ENCODE data around the gene CAPN13.
"Not testable (repeated sequence)": the region's sequence is repeated elsewhere in the genome, so short reads cannot be mapped to it uniquely, and the experiment has no call there.

Gene CAPN13

GRCh38 chr2:30702694-30703093 is 104.6 kb downstream of the CAPN13 start:
- no peak for DNase-seq

GRCh38 chr2:30701782-30702181 is 105.5 kb downstream of the CAPN13 start:
- no peak for DNase-seq

- not testable (repeated sequence) for DNase-seq
Measured at GRCh38 chr2:30697242-30698103, 109.8 kb downstream of the CAPN13 start.

- no peak for DNase-seq
Measured at GRCh38 chr2:30695749-30696148, 111.5 kb downstream of the CAPN13 start.

- no peak for DNase-seq
Measured at GRCh38 chr2:30694286-30695055, 112.8 kb downstream of the CAPN13 start.

GRCh38 chr2:30693821-30694281 is 113.4 kb downstream of the CAPN13 start:
- no peak for DNase-seq

- DNase-seq, result no peak
Measured at GRCh38 chr2:30692829-30693275, 114.4 kb downstream of the CAPN13 start.

GRCh38 chr2:30691948-30692828 is 115.1 kb downstream of the CAPN13 start:
- DNase-seq, result no peak

GRCh38 chr2:30691091-30691947 is 115.9 kb downstream of the CAPN13 start:
- no peak for DNase-seq

- no peak for DNase-seq
Measured at GRCh38 chr2:30690126-30690561, 117.1 kb downstream of the CAPN13 start.

- no peak for DNase-seq
Measured at GRCh38 chr2:30689496-30690125, 117.6 kb downstream of the CAPN13 start.

- no peak for DNase-seq
Measured at GRCh38 chr2:30688956-30689401, 118.3 kb downstream of the CAPN13 start.

- no peak for DNase-seq
Measured at GRCh38 chr2:30686669-30687068, 120.6 kb downstream of the CAPN13 start.

- DNase-seq, result no peak
Measured at GRCh38 chr2:30686000-30686399, 121.2 kb downstream of the CAPN13 start.

- DNase-seq, result no peak
Measured at GRCh38 chr2:30684996-30685395, 122.2 kb downstream of the CAPN13 start.

- DNase-seq, result no peak
Measured at GRCh38 chr2:30684516-30684915, 122.7 kb downstream of the CAPN13 start.

GRCh38 chr2:30684026-30684425 is 123.2 kb downstream of the CAPN13 start:
- no peak for DNase-seq

GRCh38 chr2:30683236-30683956 is 123.8 kb downstream of the CAPN13 start:
- no peak for DNase-seq

- DNase-seq, result no peak
Measured at GRCh38 chr2:30681022-30681421, 126.2 kb downstream of the CAPN13 start.

GRCh38 chr2:30680121-30680520 is 127.1 kb downstream of the CAPN13 start:
- no peak for DNase-seq
